Stimulated activated CD8-positive, alpha-beta memory T cell treated with anti-CD3 and anti-CD28 coated beads, Interleukin-7, amount 100 ng/mL, for 48 hours (primary cell): Measurements from ENCODE around the gene MXRA8.

Experiments
- DNase-seq, 2 donors: peaks; one replicate each; pipeline ENCODE4 v3.0.0-alpha.2; 2020; ENCODE audit warnings: low read depth in 1 of 2; ENCODE audit errors: extremely low read depth in 1 of 2

MXRA8 gene

DNA sequence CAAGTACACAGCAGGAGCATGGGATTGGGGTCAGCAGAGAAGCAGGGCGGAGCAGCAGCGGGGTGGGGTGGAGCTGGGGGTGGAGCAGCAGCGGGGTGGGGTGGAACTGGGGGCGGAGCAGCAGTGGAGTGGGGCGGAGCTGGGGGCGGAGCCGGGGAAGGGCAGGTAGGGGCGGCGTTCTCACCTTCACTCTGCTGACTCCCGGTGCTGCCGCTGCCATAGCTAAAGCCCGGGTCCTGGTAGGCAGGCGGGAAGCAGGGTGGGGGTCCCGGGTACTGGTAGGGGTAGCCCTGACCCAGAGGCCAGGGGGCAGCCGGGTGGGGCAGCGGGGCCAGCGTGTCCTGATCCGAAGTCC, 20.6 kb downstream of the MXRA8 start:
- DNase-seq: no peak

DNA sequence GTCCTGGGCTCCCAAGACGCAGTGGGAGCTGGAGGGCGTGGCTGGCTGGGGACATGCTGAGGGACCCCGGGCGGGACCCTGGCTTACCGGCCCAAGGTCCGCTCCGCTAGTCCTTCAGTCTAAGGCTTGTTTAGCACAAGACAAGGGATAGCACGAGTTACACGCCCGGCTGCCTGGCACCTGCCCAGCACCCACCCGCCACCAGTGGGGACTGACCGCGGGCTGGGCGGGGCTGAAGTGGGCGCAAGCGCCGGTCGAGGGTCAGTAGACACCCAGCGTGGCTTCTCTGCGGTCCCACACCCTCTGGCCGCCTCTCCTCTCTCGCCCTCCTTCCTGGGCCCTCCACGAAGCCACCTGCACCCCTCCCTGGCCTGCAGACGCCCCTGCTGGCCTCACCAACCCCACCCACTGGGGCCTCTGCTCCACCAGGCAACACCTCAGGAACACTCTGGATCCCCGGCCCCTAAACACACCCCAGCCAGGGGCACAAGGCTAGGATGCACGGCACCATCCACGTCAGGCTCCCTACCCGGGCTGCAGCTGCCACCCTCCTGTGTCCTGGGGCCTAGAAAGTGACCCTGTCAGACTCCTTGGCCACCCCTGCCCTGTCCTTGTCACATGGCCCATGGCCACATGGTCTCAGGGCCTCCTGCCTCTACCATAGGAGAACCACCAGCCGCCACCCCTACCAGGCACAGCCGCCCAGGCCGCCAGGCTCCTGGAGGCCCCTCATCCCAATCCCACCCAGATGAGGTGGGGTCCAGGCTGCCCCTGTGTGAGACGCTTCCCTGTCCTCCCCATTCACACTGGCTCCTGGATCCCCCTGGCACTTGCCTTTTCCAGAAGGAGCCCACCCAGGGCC, 21.2 kb downstream of the MXRA8 start:
- DNase-seq: no peak

DNA sequence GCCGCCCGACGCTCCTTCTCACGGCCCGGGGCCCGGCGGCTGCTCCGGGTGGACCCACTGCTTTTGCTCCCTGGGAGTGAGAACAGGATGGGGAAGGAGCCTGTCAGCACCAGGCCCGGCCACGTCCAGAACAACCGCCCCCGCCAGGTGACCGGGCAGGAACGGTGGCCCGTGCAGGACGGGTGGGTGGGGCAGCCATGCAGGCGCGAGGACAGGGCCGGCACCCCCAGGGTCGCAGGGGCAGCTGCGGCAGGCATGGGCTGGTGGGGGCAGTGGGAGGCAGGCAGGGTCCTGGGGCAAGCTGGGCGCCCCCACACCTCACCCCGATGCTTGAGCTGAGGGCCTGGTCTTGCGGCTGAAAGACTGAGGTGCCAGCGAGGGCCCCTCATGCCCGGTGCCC, 21.9 kb downstream of the MXRA8 start:
- DNase-seq: no peak

DNA sequence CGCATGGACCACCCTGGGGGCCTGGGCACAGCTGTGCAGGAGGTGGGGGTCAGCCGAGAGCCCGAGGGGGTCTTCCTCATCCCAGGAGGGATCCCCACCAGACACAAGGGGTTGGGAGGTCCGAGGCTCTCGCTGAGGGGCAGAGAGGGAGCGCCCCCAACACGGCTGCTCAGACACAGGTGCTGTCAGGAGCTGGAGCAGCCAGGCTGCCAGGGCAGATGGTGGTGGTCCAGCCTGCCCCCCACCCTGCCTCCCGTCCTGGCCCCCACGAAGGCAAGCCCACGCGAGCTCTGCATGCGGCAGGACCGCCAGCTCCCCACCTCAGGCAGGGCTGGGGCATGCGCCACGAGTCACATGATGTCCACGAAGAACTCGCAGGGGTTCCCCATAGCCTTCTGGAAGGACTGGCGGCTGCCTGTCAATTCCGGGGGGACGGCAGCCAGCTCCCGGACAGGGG, 22.5 kb downstream of the MXRA8 start:
- DNase-seq: no peak

DNA sequence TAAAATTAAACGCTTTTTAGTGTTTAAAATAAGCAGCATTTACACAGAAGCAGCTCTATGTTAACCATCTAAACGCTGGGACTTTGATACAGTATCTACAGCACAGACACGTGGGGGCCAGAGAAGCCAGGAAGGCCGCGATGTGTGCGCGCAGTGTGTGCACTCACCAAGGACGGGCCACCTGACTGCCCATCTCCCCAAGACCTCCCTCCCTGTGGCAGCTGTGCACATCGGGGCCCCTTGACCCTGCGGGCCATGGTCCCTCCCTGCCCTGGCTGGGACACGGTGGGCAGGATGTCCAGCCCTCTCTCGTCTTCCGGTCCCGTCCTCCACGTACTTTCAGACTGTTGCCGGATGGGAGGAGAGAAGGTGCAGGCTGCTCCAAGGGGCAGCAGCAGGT, 23.1 kb downstream of the MXRA8 start:
- no peak for DNase-seq

DNA sequence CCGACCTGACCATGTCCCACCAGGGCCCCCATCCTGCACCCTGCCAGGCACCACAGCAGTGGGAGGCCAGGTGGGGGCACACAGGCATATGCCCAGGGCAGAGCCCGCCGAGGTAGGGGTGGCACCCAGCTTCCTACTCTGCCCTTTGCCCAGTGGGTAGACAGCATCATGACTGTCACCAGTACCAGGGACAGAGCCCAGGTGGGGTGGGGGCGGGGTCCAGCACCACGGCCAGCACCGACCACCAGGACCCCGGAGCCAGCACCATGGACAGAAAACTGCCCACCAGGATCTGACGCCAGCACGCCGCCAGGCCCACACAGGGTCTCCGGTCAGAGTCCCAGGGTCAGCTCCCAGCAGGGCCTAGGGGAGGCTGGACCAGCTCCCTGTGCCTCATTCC, 23.5 kb downstream of the MXRA8 start:
- no peak for DNase-seq

DNA sequence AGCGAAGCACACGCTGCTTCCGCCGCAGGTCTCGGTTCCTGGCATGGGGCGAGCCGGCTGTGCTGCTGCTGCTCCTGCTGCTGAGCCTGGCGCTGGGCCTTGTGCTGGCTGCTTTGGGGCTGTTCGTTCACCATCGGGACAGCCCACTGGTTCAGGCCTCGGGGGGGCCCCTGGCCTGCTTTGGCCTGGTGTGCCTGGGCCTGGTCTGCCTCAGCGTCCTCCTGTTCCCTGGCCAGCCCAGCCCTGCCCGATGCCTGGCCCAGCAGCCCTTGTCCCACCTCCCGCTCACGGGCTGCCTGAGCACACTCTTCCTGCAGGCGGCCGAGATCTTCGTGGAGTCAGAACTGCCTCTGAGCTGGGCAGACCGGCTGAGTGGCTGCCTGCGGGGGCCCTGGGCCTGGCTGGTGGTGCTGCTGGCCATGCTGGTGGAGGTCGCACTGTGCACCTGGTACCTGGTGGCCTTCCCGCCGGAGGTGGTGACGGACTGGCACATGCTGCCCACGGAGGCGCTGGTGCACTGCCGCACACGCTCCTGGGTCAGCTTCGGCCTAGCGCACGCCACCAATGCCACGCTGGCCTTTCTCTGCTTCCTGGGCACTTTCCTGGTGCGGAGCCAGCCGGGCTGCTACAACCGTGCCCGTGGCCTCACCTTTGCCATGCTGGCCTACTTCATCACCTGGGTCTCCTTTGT, 24.7 kb downstream of the MXRA8 start:
- no peak for DNase-seq

DNA sequence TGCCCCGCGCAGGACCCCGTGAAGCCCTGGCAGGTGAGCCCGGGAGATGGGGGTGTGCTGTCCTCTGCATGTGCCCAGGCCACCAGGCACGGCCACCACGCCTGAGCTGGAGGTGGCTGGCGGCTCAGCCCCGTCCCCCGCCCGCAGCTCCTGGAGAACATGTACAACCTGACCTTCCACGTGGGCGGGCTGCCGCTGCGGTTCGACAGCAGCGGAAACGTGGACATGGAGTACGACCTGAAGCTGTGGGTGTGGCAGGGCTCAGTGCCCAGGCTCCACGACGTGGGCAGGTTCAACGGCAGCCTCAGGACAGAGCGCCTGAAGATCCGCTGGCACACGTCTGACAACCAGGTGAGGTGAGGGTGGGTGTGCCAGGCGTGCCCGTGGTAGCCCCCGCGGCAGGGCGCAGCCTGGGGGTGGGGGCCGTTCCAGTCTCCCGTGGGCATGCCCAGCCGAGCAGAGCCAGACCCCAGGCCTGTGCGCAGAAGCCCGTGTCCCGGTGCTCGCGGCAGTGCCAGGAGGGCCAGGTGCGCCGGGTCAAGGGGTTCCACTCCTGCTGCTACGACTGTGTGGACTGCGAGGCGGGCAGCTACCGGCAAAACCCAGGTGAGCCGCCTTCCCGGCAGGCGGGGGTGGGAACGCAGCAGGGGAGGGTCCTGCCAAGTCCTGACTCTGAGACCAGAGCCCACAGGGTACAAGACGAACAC, 25.4 kb downstream of the MXRA8 start:
- no peak for DNase-seq

DNA sequence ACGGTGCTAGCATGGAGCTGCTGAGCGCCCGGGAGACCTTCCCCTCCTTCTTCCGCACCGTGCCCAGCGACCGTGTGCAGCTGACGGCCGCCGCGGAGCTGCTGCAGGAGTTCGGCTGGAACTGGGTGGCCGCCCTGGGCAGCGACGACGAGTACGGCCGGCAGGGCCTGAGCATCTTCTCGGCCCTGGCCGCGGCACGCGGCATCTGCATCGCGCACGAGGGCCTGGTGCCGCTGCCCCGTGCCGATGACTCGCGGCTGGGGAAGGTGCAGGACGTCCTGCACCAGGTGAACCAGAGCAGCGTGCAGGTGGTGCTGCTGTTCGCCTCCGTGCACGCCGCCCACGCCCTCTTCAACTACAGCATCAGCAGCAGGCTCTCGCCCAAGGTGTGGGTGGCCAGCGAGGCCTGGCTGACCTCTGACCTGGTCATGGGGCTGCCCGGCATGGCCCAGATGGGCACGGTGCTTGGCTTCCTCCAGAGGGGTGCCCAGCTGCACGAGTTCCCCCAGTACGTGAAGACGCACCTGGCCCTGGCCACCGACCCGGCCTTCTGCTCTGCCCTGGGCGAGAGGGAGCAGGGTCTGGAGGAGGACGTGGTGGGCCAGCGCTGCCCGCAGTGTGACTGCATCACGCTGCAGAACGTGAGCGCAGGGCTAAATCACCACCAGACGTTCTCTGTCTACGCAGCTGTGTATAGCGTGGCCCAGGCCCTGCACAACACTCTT, 26.2 kb downstream of the MXRA8 start:
- no peak for DNase-seq

DNA sequence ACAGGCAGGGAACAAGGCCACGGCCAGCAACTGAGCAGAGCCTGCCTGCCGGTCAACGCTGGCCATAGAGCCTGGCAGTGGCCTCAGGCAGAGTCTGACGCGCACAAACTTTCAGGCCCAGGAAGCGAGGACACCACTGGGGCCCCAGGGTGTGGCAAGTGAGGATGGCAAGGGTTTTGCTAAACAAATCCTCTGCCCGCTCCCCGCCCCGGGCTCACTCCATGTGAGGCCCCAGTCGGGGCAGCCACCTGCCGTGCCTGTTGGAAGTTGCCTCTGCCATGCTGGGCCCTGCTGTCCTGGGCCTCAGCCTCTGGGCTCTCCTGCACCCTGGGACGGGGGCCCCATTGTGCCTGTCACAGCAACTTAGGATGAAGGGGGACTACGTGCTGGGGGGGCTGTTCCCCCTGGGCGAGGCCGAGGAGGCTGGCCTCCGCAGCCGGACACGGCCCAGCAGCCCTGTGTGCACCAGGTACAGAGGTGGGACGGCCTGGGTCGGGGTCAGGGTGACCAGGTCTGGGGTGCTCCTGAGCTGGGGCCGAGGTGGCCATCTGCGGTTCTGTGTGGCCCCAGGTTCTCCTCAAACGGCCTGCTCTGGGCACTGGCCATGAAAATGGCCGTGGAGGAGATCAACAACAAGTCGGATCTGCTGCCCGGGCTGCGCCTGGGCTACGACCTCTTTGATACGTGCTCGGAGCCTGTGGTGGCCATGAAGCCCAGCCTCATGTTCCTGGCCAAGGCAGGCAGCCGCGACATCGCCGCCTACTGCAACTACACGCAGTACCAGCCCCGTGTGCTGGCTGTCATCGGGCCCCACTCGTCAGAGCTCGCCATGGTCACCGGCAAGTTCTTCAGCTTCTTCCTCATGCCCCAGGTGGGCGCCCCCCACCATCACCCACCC, 27.0 kb downstream of the MXRA8 start, which contains the start of gene TAS1R3:
Gene TAS1R3, plus strand, starts transcription at position 213 of the 898 bp plus-strand sequence. Its CDS starts 66 bp downstream, at position 279.
- DNase-seq: no peak

DNA sequence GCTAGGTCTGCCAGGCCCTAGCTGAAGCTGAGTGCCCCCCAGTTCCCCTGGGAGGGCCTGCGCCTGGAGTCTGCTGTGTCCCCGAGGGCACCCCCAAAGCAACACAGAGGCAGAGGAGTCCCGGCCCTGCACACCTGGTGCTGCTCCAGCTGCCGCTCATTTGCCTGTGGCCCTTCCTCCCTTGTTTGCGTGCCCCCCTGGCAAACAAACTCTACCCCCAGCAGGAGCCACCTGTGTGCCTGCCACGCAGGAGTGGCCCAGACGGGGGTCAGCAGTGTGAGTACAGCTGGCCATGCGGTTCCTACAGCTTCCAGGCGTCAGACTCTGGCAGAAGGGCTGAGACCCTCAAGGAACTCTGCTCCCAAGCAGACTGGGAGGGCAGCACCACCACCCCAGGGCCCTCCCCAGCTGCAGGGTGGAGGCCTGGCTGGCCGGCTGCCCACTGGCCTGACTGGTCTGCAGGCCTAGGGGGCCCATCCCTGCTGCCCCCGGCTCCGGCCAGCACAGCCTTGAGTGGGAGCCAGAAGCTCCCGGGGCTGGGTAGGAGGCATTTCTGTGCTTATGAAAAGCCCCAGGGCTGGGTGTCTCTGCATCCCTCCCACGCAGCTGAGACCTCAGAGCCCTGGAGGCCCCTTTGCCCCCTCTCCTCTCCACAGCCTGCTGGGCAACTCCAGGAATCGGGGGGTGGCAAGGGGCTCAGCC, 27.8 kb downstream of the MXRA8 start:
- DNase-seq: no peak

DNA sequence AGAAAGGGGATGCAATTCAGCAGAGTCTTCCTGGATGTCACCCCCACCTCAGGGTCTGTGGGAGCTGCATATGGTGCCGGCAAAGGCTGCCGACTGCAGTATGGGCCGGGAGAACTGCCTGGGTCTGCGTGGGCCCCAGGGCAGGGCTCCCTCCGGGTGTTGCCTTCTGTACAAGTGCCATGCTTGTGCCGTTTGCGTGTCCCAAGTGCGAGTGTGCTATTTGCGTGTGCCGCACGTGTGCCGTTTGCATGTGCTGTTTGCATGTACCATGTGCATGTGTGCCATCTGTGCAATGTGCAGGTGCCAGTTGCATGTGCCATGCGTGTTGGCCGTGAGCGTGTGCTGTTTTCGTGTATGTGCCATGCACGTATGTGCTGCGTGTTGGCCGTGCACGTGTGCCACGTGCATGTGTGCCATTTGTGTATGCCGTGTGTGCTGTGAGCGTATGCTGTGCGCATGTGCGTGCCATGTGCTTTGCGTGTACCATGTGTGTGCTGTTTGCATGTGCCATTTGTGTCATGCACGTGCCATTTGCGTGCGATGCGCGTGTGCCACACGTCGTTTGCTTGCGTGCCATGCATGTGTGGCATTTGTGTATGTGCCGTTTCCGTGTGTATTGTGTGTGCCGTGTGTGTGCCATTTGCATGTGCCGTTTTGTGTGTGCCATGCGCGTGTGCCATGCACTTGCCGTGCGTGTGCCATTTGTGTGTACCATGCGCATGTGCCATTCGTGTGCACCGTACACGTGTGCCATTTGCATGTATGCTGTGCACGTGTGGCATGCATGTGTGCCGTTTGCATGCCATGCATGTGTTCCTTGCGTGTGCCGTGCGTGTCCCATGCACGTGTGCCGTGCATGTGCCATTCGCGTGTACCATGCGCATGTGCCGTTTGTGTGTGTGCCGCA, 28.8 kb downstream of the MXRA8 start:
- DNase-seq: no peak

DNA sequence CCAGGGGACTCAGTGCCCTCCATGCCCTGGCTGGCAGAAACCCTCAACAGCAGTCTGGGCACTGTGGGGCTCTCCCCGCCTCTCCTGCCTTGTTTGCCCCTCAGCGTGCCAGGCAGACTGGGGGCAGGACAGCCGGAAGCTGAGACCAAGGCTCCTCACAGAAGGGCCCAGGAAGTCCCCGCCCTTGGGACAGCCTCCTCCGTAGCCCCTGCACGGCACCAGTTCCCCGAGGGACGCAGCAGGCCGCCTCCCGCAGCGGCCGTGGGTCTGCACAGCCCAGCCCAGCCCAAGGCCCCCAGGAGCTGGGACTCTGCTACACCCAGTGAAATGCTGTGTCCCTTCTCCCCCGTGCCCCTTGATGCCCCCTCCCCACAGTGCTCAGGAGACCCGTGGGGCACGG, 30.1 kb downstream of the MXRA8 start:
- DNase-seq: no peak

DNA sequence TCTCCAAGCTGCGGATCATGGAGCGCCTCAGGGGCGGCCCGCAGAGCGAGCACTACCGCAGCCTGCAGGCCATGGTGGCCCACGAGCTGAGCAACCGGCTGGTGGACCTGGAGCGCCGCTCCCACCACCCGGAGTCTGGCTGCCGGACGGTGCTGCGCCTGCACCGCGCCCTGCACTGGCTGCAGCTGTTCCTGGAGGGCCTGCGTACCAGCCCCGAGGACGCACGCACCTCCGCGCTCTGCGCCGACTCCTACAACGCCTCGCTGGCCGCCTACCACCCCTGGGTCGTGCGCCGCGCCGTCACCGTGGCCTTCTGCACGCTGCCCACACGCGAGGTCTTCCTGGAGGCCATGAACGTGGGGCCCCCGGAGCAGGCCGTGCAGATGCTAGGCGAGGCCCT, 31.1 kb downstream of the MXRA8 start:
- no peak for DNase-seq

DNA sequence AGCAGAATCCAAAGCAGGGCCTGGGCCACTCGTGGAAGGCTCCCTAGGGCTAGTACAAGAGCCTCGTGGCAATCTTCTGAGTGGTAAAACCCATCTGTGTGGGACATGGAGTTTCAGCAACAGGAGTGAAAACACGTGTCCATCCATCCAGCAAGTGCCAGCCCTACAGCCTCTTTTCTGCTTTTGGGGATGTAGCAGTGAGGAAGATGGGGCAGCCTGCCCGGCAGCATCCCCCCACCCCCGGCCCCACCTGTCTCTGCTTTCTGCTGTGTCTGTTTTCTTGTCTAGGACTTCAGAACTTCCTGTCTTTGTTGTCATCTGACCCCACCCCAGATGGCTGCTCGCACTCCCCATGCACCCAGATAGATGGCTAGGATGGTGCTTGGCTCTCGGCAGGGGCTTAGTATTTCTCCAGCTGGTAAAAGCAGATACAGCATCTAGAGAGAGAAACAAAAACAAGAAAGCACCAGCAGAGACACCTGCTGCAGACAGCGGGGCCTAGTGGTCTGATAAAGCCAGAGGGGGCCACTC, 32.2 kb downstream of the MXRA8 start:
- no peak for DNase-seq

DNA sequence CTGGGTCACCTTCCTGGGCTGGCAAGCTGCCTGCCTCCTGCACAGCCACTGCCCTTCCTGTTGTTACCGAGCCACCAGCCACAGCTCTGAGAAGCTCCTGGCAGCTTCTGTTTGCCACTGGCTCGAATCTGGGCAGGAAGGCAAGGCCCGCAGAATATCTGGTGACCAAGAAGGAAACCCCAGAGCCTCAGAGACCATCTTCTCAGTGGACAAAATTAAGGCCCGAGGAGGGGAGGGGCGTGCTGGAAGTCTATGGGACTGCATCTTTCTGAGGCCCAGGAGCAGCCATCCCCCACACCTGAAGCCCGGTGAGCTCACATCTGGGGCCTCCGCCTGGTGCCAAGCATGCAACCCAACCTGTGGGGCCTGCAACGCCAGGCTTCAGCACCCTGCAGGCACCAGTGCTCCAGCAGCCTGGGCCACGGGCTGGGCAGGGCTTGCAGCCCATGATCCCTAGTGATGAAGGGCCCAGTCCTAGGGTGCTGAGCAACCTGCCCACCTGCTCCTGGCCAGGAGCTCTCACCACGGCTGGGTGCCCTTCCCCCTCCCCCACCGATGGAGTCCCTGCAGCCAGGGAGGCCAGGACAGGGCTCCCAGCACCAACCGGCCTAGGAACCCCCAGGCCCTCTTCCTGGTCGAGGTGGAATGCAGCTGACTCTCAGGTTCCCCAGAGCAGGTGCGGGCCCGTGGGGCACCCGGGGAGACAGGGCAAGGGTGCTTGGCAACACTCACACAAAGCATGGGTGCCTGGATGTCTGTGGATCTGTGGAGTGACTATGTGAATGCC, 32.9 kb downstream of the MXRA8 start:
- DNase-seq: no peak

DNA sequence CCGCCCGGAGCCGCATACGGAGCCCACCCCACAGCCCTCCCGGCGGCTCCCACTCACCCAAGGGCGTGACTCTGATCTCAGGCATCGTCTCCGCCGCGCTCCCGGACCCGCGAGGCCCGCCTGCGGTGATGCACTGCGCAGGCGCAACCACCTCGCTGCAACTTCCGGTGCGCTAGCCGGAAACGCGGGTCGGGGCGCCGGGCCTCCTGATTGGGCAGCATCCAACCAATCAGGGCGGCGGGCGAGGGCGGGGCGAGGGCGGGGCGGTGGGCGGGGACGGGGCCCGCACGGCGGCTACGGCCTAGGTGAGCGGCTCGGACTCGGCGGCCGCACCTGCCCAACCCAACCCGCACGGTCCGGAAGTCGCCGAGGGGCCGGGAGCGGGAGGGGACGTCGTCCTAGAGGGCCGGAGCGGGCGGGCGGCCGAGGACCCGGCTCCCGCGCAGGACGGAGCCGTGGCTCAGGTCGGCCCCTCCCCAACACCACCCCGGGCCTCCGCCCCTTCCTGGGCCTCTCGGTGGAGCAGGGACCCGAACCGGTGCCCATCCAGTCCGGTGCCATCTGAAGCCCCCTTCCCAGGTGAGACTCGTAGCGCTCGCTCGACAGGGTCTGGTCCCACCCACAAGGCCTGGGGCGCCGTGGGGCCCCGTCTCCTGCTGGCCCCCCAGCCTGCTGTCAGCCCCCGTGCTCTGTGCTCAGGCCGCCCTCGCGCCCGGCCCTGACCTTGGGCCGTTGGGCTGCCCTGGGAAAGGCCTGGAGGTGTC, 33.6 kb downstream of the MXRA8 start, which contains the start of the genes CPTP and INTS11:
Gene CPTP, plus strand, starts transcription at position 279 of the 764 bp plus-strand sequence. CDS start 2,109 bp downstream, outside the sequence.
Gene INTS11, minus strand, starts transcription at position 137 of the 764 bp plus-strand sequence. Its CDS starts 52 bp downstream, at position 85.
- peak; percentile 90 to 92 for DNase-seq
